HG03060 (cell line): ENCODE results near the gene MAP3K5.
"Not testable (repeated sequence)": the region's sequence is repeated elsewhere in the genome, so short reads cannot be mapped to it uniquely, and the experiment has no call there.

Source experiments
- ATAC-seq: cut with Tn5 transposase; IDR thresholded peaks from one replicate; pipeline ENCODE4 v1.9.1; 2021; ENCODE audit warnings: low read depth, moderate number of reproducible peaks; ENCODE audit not compliant: unreplicated experiment

The MAP3K5 gene

GRCh38 chr6:136726837-136727557 is 65.3 kb downstream of the MAP3K5 start:
- no peak for ATAC-seq

GRCh38 chr6:136725124-136725523 is 67.2 kb downstream of the MAP3K5 start:
- no peak for ATAC-seq

GRCh38 chr6:136723780-136724179 is 68.5 kb downstream of the MAP3K5 start:
- peak; percentile 59 for ATAC-seq

- ATAC-seq: no peak
These were observed 70.8 kb downstream of the MAP3K5 start for GRCh38 chr6:136721467-136721866.

- no peak for ATAC-seq
These were observed 72.1 kb downstream of the MAP3K5 start for GRCh38 chr6:136720045-136720770.

- ATAC-seq: peak; percentile 36
These were observed 72.8 kb downstream of the MAP3K5 start for GRCh38 chr6:136719280-136720044.

- no peak for ATAC-seq
These were observed 73.8 kb downstream of the MAP3K5 start for GRCh38 chr6:136718476-136718875.

GRCh38 chr6:136717716-136717990 is 74.6 kb downstream of the MAP3K5 start:
- ATAC-seq: no peak

GRCh38 chr6:136716917-136717715 is 75.2 kb downstream of the MAP3K5 start:
- ATAC-seq: peak; percentile 38

- not testable (repeated sequence) for ATAC-seq
These were observed 79.6 kb downstream of the MAP3K5 start for GRCh38 chr6:136712642-136713041.

- no peak for ATAC-seq
These were observed 80.6 kb downstream of the MAP3K5 start for GRCh38 chr6:136711644-136712043.

- ATAC-seq: no peak
These were observed 81.3 kb downstream of the MAP3K5 start for GRCh38 chr6:136710877-136711552.

GRCh38 chr6:136709429-136709828 is 82.8 kb downstream of the MAP3K5 start:
- ATAC-seq: no peak

- ATAC-seq: no peak
These were observed 85.8 kb downstream of the MAP3K5 start for GRCh38 chr6:136706430-136706829.

GRCh38 chr6:136703331-136703865 is 88.9 kb downstream of the MAP3K5 start:
- no peak for ATAC-seq

GRCh38 chr6:136701045-136701444 is 91.2 kb downstream of the MAP3K5 start:
- ATAC-seq: no peak

GRCh38 chr6:136699358-136699757 is 92.9 kb downstream of the MAP3K5 start:
- ATAC-seq: no peak

- ATAC-seq: no peak
These were observed 95.4 kb downstream of the MAP3K5 start for GRCh38 chr6:136696783-136697364.

GRCh38 chr6:136696238-136696637 is 96.0 kb downstream of the MAP3K5 start:
- no peak for ATAC-seq

- no peak for ATAC-seq
These were observed 96.9 kb downstream of the MAP3K5 start for GRCh38 chr6:136695412-136695811.
